HG02678 (cell line): Measurements from ENCODE around the gene ARHGAP11A.

ENCODE experiments used
- ATAC-seq: cut with Tn5 transposase; IDR thresholded peaks from one replicate; pipeline ENCODE4 v1.9.1; 2021; ENCODE audit warnings: mild to moderate bottlenecking, moderate library complexity; ENCODE audit not compliant: unreplicated experiment

Gene ARHGAP11A

DNA sequence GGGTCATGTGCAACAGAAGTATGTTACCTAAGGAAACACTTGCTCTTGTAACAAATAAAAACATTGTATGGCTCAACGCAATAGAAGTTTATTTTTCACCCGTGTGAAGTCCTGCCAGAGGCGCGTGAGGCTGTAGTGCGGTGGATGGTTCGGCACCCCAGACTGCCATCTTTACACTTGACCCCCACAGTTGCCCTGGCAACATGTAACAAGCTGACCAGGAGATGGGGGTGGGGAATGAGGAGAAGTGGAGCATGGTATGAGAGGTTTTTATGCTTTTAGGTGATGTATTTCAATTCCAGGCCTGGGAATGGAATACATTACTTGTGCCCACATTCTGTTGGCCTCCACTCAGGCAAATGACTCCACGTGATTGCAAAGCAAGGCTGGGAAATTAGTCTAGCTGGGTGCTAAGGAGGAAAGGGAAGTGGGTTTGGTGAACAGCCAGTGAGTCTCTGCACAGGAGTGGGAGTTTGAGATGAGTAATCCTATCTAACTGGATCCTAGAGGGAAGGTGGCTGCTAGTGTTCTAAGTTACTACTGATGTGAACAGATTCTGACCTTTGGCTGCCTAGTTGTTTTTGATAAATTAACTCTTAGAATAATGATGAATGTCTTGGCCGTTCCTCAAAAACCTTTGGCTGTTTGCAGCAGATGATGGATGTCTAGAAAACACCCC lies 68.7 kb downstream of the ARHGAP11A start:
- no peak for ATAC-seq

DNA sequence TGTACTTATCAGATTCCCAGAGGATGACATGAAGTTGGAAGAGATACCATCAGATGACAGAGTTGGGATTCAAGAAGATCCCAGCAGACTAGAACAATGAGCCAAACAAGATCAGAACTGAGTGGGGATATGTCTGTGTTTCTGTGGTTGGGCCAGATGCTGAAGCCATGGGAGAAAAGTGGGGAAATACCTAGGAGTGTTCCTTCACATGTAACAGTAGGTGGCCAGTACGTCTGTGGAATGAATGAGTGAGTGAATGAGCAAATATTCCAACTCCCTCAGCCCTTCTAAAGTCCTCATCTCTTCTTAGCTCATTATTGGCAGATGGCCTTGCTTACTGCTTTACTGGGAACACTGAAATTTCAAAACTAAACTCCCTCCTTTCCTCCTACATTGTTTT lies 70.3 kb downstream of the ARHGAP11A start:
- ATAC-seq, result no peak

DNA sequence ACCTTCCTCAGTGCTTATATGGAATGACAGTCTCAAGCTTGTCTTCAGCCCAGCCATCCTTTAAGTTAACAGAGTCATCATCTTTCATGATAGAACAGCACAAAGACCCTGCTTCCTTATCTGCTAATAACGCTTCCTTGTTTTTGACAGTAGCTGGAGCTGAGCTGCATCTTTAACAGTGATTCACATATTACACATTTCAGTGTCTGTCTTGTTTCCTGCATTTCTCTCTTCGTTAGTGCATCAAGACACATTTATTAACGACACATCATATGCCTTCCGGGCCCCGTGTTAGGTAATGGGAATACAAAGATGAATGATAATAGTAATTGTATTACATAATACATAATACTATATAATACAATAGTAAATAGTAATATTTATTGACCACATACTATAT lies 72.3 kb downstream of the ARHGAP11A start:
- no peak for ATAC-seq

DNA sequence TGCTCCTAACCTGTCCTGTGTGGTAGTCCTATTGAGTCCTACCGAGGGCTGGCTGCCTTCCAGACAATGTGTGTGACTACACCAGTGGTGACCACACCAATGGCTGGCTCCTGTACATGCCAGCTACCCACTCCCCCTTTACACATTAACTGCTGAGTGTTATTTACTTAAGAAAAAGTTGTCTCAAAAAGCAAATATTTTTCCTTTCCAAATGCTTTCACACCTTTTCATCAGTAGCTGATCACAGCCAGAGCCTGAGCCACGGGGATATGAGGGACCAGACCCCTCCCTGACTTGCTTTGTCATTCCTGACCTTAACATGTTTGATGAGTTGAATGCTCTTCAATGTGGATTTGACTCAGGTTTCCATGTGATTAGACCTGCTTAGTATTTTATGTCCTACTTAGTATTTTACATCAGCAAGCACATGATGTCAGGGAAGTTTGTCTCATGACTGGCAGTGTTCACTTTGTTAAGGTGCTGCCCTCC lies 72.9 kb downstream of the ARHGAP11A start:
- ATAC-seq, result no peak
